DOHH2 (cell line): ENCODE data around the gene NEUROG2.

Experiments used
- H3F3A ChIP-seq: fragments of 200-600 bp; sonication (generic), shearing (Covaris generic); 2 replicates; pipeline ENCODE4 v1.6.0; 2016; ENCODE audit warnings: antibody characterized with exemption, mild to moderate bottlenecking; ENCODE audit not compliant: control insufficient read depth, insufficient read depth
- H3K27ac ChIP-seq: fragments of 200-600 bp; sonication (generic); 2 replicates; pipeline ENCODE4 v1.5.1; 2014; ENCODE audit warnings: low read depth, mild to moderate bottlenecking, low read length, moderate library complexity
- H3K27me3 ChIP-seq: fragments of 200-600 bp; sonication (generic); 2 replicates; pipeline ENCODE4 v1.6.1; 2014; ENCODE audit warnings: mild to moderate bottlenecking, low read length, mixed read lengths; ENCODE audit not compliant: control insufficient read depth
- H3K36me3 ChIP-seq: fragments of 200-600 bp; sonication (generic); 2 replicates; pipeline ENCODE4 v1.6.1; 2014; ENCODE audit warnings: mild to moderate bottlenecking, low read length, moderate library complexity, mixed read lengths; ENCODE audit not compliant: control insufficient read depth
- H3K4me1 ChIP-seq: fragments of 200-600 bp; sonication (generic); 2 replicates; pipeline ENCODE4 v1.6.1; 2014; ENCODE audit warnings: mild to moderate bottlenecking, low read length, mixed read lengths; ENCODE audit not compliant: control insufficient read depth
- H3K4me2 ChIP-seq: fragments of 200-600 bp; sonication (generic); 2 replicates; pipeline ENCODE4 v1.6.0; 2014; ENCODE audit warnings: mild to moderate bottlenecking, low read length, moderate library complexity
- H3K4me3 ChIP-seq: fragments of 200-600 bp; sonication (generic); 2 replicates; pipeline ENCODE4 v1.5.1; 2014; ENCODE audit warnings: mild to moderate bottlenecking, low read length, mixed read lengths
- H3K79me2 ChIP-seq: fragments of 200-600 bp; sonication (generic); 2 replicates; pipeline ENCODE4 v1.6.1; 2014; ENCODE audit warnings: mild to moderate bottlenecking, low read length, mixed read lengths; ENCODE audit not compliant: control insufficient read depth
- H3K9me2 ChIP-seq: fragments of 200-600 bp; sonication (generic); replicated peaks from 2 replicates; pipeline ENCODE4 v1.6.1; 2014; ENCODE audit warnings: mild to moderate bottlenecking, low read length, mixed read lengths; ENCODE audit not compliant: control insufficient read depth
- H3K9me3 ChIP-seq: fragments of 200-600 bp; sonication (generic); 2 replicates; pipeline ENCODE4 v1.6.1; 2014; ENCODE audit warnings: antibody characterized with exemption, low read length, mixed read lengths; ENCODE audit not compliant: control insufficient read depth, insufficient read depth
- H4K20me1 ChIP-seq: fragments of 200-600 bp; sonication (generic); 2 replicates; pipeline ENCODE4 v1.6.0; 2014; ENCODE audit warnings: low read depth, mild to moderate bottlenecking, antibody characterized with exemption, low read length, moderate library complexity; ENCODE audit not compliant: control insufficient read depth, insufficient read depth
- EZH2phosphoT487 ChIP-seq: fragments of 200-600 bp; sonication (generic); IDR thresholded peaks from 2 replicates; pipeline ENCODE4 v1.6.1; 2017; ENCODE audit warnings: borderline replicate concordance, mild to moderate bottlenecking, antibody characterized with exemption, low read length, moderate library complexity, mixed read lengths
- TF ChIP-seq, protein P1 (sequence below): fragments of 200-600 bp; sonication (generic); IDR thresholded peaks from one replicate; pipeline ENCODE4 v1.5.1; 2014; ENCODE audit warnings: antibody characterized with exemption, mild to moderate bottlenecking, low read depth, low read length; ENCODE audit not compliant: poor library complexity, severe bottlenecking

NEUROG2 gene

DNA sequence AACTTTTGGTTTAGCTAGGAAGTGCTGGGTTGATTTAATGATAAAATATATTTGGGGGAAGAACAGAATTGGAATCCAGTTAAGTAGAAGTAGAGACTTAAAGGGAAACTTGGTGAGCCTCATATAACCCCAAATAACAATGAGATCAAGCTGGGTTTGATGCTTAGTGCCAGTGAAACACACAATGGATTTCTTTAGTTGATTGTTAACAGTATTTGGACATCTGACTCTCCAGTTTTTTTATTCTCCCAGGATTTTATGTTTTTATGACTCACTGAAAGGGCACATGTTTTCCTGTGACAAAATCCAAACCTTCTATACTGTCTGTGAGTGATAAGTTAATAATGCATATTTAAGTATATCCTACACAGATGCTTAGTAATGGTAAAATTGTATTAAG lies 2.7 kb upstream of the NEUROG2 start:
- Histone ChIP-seq H3K4me3 (no peak overlapping the region), H4K20me1 (peaks cover 3% of the 10 kb centered on the region; the same call in 1 of the 2 replicates), H3K27ac (no peak overlapping the region), H3K4me1 (peaks cover 72% of the 10 kb centered on the region), H3F3A (peaks cover 9% of the 10 kb centered on the region), H3K79me2 (no peaks in the 10 kb centered on the region), H3K4me2 (no peak overlapping the region), H3K36me3 (no peaks in the 10 kb centered on the region), H3K9me3 (no peaks in the 10 kb centered on the region), H3K9me2 (no peaks in the 10 kb centered on the region), H3K27me3 (peaks cover 89% of the 10 kb centered on the region)
- TF ChIP-seq, protein P1, sequence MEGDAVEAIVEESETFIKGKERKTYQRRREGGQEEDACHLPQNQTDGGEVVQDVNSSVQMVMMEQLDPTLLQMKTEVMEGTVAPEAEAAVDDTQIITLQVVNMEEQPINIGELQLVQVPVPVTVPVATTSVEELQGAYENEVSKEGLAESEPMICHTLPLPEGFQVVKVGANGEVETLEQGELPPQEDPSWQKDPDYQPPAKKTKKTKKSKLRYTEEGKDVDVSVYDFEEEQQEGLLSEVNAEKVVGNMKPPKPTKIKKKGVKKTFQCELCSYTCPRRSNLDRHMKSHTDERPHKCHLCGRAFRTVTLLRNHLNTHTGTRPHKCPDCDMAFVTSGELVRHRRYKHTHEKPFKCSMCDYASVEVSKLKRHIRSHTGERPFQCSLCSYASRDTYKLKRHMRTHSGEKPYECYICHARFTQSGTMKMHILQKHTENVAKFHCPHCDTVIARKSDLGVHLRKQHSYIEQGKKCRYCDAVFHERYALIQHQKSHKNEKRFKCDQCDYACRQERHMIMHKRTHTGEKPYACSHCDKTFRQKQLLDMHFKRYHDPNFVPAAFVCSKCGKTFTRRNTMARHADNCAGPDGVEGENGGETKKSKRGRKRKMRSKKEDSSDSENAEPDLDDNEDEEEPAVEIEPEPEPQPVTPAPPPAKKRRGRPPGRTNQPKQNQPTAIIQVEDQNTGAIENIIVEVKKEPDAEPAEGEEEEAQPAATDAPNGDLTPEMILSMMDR: no peak

DNA sequence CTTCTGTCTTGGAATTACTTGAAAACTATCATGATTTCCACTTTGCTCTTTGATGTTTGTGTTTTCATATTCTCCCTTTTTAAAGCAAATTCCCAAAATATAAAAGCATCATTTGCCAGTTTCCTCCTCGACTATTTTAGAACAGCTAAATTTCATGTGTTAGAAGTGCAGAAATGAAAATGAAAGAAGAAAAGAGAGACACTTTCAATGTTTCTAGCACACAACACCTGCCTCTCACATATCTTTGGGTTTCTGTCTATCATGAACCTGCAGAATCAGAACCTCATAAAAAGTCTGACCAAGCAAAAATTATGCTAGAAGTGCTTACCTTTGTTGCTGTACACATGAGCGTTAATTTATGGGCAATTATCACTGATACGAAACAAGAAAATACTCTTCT lies 1.9 kb upstream of the NEUROG2 start:
- peaks cover 95% of the 10 kb centered on the region for H3K27me3 ChIP-seq
- TF ChIP-seq EZH2phosphoT487: no peak
- TF ChIP-seq, protein P1: no peak
- H3K9me2 ChIP-seq: no peaks in the 10 kb centered on the region
- peak overlapping the region; percentile 96 for H3K4me2 ChIP-seq
- peaks cover 67% of the 10 kb centered on the region for H3K4me1 ChIP-seq
- peaks cover 3% of the 10 kb centered on the region; the same call in 1 of the 2 replicates for H4K20me1 ChIP-seq
- H3K36me3 ChIP-seq: no peaks in the 10 kb centered on the region
- peaks cover 16% of the 10 kb centered on the region for H3F3A ChIP-seq
- H3K9me3 ChIP-seq: no peaks in the 10 kb centered on the region
- no peaks in the 10 kb centered on the region for H3K79me2 ChIP-seq
- 0 out of 2 replicates have a peak overlapping the region, but pooled peaks have one; percentile 75 for H3K4me3 ChIP-seq
- H3K27ac ChIP-seq: no peak overlapping the region

DNA sequence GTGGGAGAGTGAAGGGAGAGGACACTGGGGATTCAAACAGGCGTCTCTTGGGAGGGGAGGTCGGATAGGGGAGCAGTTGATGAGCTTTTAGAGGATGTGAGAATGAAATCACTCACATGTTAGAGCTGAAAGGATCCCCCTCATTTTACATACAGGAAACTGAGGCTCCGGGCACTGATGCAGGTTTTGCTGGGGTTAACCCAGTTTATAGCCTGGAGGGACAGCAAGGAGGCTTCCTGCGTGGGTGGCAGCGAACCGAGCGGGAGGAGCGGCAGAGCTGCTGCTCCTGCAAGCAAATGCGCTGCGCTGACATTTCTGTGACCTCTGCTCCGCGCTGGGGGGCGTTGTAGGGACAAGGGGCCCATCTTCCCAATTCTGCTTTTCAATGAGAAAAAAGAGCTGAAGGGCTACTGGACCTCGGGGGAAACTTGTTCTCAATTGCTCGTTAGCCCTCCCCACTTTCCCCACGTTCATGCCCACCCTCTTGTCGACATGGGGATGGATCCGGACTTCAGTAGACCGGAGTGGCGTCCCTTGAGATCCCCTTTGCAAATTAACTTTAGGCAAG lies 1.2 kb upstream of the NEUROG2 start:
- H3F3A ChIP-seq: peaks cover 17% of the 10 kb centered on the region
- no peak overlapping the region for H3K27ac ChIP-seq
- H4K20me1 ChIP-seq: peaks cover 3% of the 10 kb centered on the region; the same call in 1 of the 2 replicates
- H3K4me1 ChIP-seq: peaks cover 60% of the 10 kb centered on the region
- peak overlapping the region; percentile 96 for H3K4me2 ChIP-seq
- no peaks in the 10 kb centered on the region for H3K79me2 ChIP-seq
- no peaks in the 10 kb centered on the region for H3K36me3 ChIP-seq
- no peaks in the 10 kb centered on the region for H3K9me2 ChIP-seq
- H3K4me3 ChIP-seq: peak overlapping the region; percentile 75
- H3K27me3 ChIP-seq: peaks cover 98% of the 10 kb centered on the region
- TF ChIP-seq, protein P1: peak; percentile 60
- TF ChIP-seq EZH2phosphoT487: no peak
- H3K9me3 ChIP-seq: no peaks in the 10 kb centered on the region
